Common myeloid progenitor, CD34-positive (primary cell): ENCODE results near the gene CADM2.

Experiments
- CTCF ChIA-PET: fragments of 350-600 bp; sonication (Branson Sonifier 250); formaldehyde crosslinking; loops from one replicate; lab custom pipeline; 2021; ENCODE audit warnings: antibody characterized with exemption; lab: Charles Lee
- POLR2A ChIA-PET: fragments of 350-600 bp; sonication (Branson Sonifier 250); formaldehyde crosslinking; loops from one replicate; lab custom pipeline; 2021; ENCODE audit warnings: antibody characterized with exemption; lab: Charles Lee
- DNase-seq, 3 donors: peaks; one replicate each; pipeline versions ENCODE4 v3.0.0 to v3.0.0-alpha.2; 2013
- H3K27ac ChIP-seq, 2 experiments: 1 replicate in 1 of 2; 2 replicates in 1 of 2; pipeline ENCODE4 v1.7.0; 2013; ENCODE audit warnings: inconsistent platforms in 2 of 2, low read length in 2 of 2, mild to moderate bottlenecking in 2 of 2, low read depth in 1 of 2, moderate library complexity in 1 of 2; ENCODE audit not compliant: severe bottlenecking in 2 of 2, insufficient read depth in 1 of 2, poor library complexity in 1 of 2
- H3K27me3 ChIP-seq, 5 experiments: replicated peaks in 2 of 5; 1 replicate in 3 of 5; 2 replicates in 2 of 5; pipeline versions ENCODE4 v1.6.1 to v1.7.0; 2013; ENCODE audit warnings: low read length in 4 of 5, mild to moderate bottlenecking in 2 of 5, moderate library complexity in 2 of 5, inconsistent platforms in 1 of 5; ENCODE audit not compliant: insufficient read depth in 5 of 5, control insufficient read depth in 4 of 5
- H3K36me3 ChIP-seq, 4 experiments: 1 replicate in 2 of 4; 2 replicates in 2 of 4; pipeline versions ENCODE4 v1.6.1 to v1.7.0; 2013; ENCODE audit warnings: low read length in 3 of 4, control low read depth in 1 of 4, mild to moderate bottlenecking in 1 of 4; ENCODE audit not compliant: control insufficient read depth in 4 of 4, insufficient read depth in 4 of 4
- H3K4me1 ChIP-seq, 4 experiments: 1 replicate in 3 of 4; 2 replicates in 1 of 4; pipeline versions ENCODE4 v1.6.1 to v1.7.1; 2013; ENCODE audit warnings: low read length in 3 of 4, mild to moderate bottlenecking in 3 of 4, control low read depth in 1 of 4, inconsistent platforms in 1 of 4, moderate library complexity in 1 of 4; ENCODE audit not compliant: control insufficient read depth in 4 of 4, insufficient read depth in 4 of 4; ENCODE audit errors: control extremely low read depth in 1 of 4
- H3K4me3 ChIP-seq, 7 experiments: 1 replicate in 4 of 7; 2 replicates in 3 of 7; pipeline versions ENCODE4 v1.5.1 to v1.7.0; 2013; ENCODE audit warnings: mild to moderate bottlenecking in 7 of 7, low read length in 6 of 7, moderate library complexity in 6 of 7, inconsistent platforms in 2 of 7, low read depth in 2 of 7, control low read depth in 1 of 7; ENCODE audit not compliant: insufficient read depth in 4 of 7, control insufficient read depth in 1 of 7; ENCODE audit errors: extremely low read depth in 1 of 7
- H3K9me3 ChIP-seq, 5 experiments: 1 replicate in 4 of 5; 2 replicates in 1 of 5; pipeline versions ENCODE4 v1.6.1 to v1.7.1; 2013; ENCODE audit warnings: low read length in 4 of 5, mild to moderate bottlenecking in 2 of 5, inconsistent platforms in 1 of 5, low read depth in 1 of 5, moderate library complexity in 1 of 5; ENCODE audit not compliant: control insufficient read depth in 4 of 5, insufficient read depth in 2 of 5; ENCODE audit errors: control extremely low read depth in 1 of 5
- WGBS: methylation state at CpG from one replicate; pipeline ENCODE4 v1.1.5; 2013; ENCODE audit not compliant: insufficient coverage; 5-methylcytosine and 5-hydroxymethylcytosine counted together

The CADM2 gene

GRCh38 chr3:85560088-85560785 is 601.4 kb downstream of the CADM2 start:
- Histone ChIP-seq H3K27me3 (no peaks in the 10 kb centered on the region), H3K4me3 (no peak overlapping the region), H3K27ac (no peak overlapping the region), H3K9me3 (no peaks in the 10 kb centered on the region), H3K36me3 (no peaks in the 10 kb centered on the region), H3K4me1 (no peaks in the 10 kb centered on the region)
- ChIA-PET POLR2A (no interaction called here), CTCF (no interaction called here)
- DNase-seq: no peak
- WGBS: 86% methylated on average over 6 of the region's 7 CpGs

GRCh38 chr3:85567071-85567676 is 608.4 kb downstream of the CADM2 start:
- DNase-seq: peak; percentile 50 to 63 (median 52)
- no peak overlapping the region for H3K4me3 ChIP-seq
- H3K4me1 ChIP-seq: no peaks in the 10 kb centered on the region
- H3K27ac ChIP-seq: no peak overlapping the region
- CTCF ChIA-PET: interaction anchor here (1.2 to 2.0 kb wide), 3 partner anchors 10 to 1019 kb away, joined by 3 to 5 read pairs (median 5); no protein-coding TSS in a partner anchor
- WGBS: 8% methylated on average over 5 of the region's 5 CpGs
- H3K36me3 ChIP-seq: no peaks in the 10 kb centered on the region
- H3K27me3 ChIP-seq: no peaks in the 10 kb centered on the region
- POLR2A ChIA-PET: no interaction called here
- H3K9me3 ChIP-seq: no peaks in the 10 kb centered on the region

GRCh38 chr3:85570819-85571218 is 612.0 kb downstream of the CADM2 start:
- no CpG with 5 or more reads among the region's 3 CpGs for WGBS
- ChIA-PET POLR2A (no interaction called here), CTCF (interaction anchor here (1.0 kb wide), 1 partner anchor 32 kb away, joined by 3 read pairs; no protein-coding TSS in a partner anchor)
- H3K4me3 ChIP-seq: no peak overlapping the region
- DNase-seq: peak in 2 of 3 donors; percentile 11 to 15
- no peaks in the 10 kb centered on the region for H3K9me3 ChIP-seq
- no peak overlapping the region for H3K27ac ChIP-seq
- H3K36me3 ChIP-seq: no peaks in the 10 kb centered on the region
- H3K27me3 ChIP-seq: no peaks in the 10 kb centered on the region
- H3K4me1 ChIP-seq: no peaks in the 10 kb centered on the region

GRCh38 chr3:85571835-85572234 is 613.0 kb downstream of the CADM2 start:
- no peaks in the 10 kb centered on the region for H3K36me3 ChIP-seq
- no peaks in the 10 kb centered on the region for H3K27me3 ChIP-seq
- no peak for DNase-seq
- CTCF ChIA-PET: interaction anchor here (1.2 kb wide), 1 partner anchor 14 kb away, joined by 3 read pairs; no protein-coding TSS in a partner anchor
- POLR2A ChIA-PET: no interaction called here
- H3K9me3 ChIP-seq: no peaks in the 10 kb centered on the region
- no peak overlapping the region for H3K27ac ChIP-seq
- H3K4me1 ChIP-seq: no peaks in the 10 kb centered on the region
- H3K4me3 ChIP-seq: no peak overlapping the region
- 94% methylated on average over 5 of the region's 6 CpGs for WGBS

- CTCF ChIA-PET: interaction anchor here (0.6 to 1.2 kb wide), 3 partner anchors 8 to 123 kb away, joined by 3 to 4 read pairs (median 3); no protein-coding TSS in a partner anchor
- no peak overlapping the region for H3K27ac ChIP-seq
- no peaks in the 10 kb centered on the region for H3K27me3 ChIP-seq
- POLR2A ChIA-PET: no interaction called here
- H3K4me1 ChIP-seq: no peaks in the 10 kb centered on the region
- 98% methylated on average over 4 of the region's 4 CpGs for WGBS
- H3K4me3 ChIP-seq: no peak overlapping the region
- no peak for DNase-seq
- no peaks in the 10 kb centered on the region for H3K9me3 ChIP-seq
- no peaks in the 10 kb centered on the region for H3K36me3 ChIP-seq
Measured at GRCh38 chr3:85572426-85572825, 613.6 kb downstream of the CADM2 start.

- no peak for DNase-seq
- WGBS: 100% methylated on average over 2 of the region's 5 CpGs
- ChIA-PET CTCF (interaction anchor here (0.6 to 1.2 kb wide), 3 partner anchors 9 to 123 kb away, joined by 3 to 4 read pairs (median 3); no protein-coding TSS in a partner anchor), POLR2A (no interaction called here)
- no peak overlapping the region for H3K4me3 ChIP-seq
- no peaks in the 10 kb centered on the region for H3K4me1 ChIP-seq
- no peaks in the 10 kb centered on the region for H3K27me3 ChIP-seq
- H3K9me3 ChIP-seq: no peaks in the 10 kb centered on the region
- H3K36me3 ChIP-seq: no peaks in the 10 kb centered on the region
- no peak overlapping the region for H3K27ac ChIP-seq
Measured at GRCh38 chr3:85572978-85573377, 614.2 kb downstream of the CADM2 start.
